Astrocyte (in vitro differentiated cells and primary cell): ENCODE results near the gene FBLN1. TPM values are rescaled to one million over a fixed set of nuclear protein-coding genes. Genes with fewer than 3 reads are reported as not detected.

Source experiments
- DNase-seq: peaks from one replicate; pipeline ENCODE4 v3.0.0-alpha.2; 2010; ENCODE audit warnings: low read depth
- FAIRE-seq: peaks from 2 replicates; lab custom pipeline; 2011; peaks lifted over from hg19 to GRCh38; lab: Jason Lieb, UNC
- H2AFZ ChIP-seq: 2 replicates; pipeline ENCODE4 v1.6.0; 2012; ENCODE audit warnings: low read depth, low read length, inconsistent platforms
- H3K27ac ChIP-seq: 2 replicates; pipeline ENCODE4 v1.5.1; 2011; ENCODE audit warnings: low read depth, low read length, inconsistent platforms
- H3K27me3 ChIP-seq: 2 replicates; pipeline ENCODE4 v1.6.0; 2011; ENCODE audit warnings: low read length, inconsistent platforms; ENCODE audit not compliant: insufficient read depth
- H3K36me3 ChIP-seq: 2 replicates; pipeline ENCODE4 v1.5.1; 2011; ENCODE audit warnings: low read length, inconsistent platforms; ENCODE audit not compliant: insufficient read depth
- H3K4me1 ChIP-seq: 2 replicates; pipeline ENCODE4 v1.5.1; 2011; ENCODE audit warnings: low read length, inconsistent platforms; ENCODE audit not compliant: insufficient read depth
- H3K4me2 ChIP-seq: 2 replicates; pipeline ENCODE4 v1.6.0; 2012; ENCODE audit warnings: low read length, inconsistent platforms
- H3K4me3 ChIP-seq: 2 replicates; pipeline ENCODE4 v1.5.1; 2011; ENCODE audit warnings: low read depth, mild to moderate bottlenecking, low read length, inconsistent platforms; ENCODE audit not compliant: insufficient read depth
- H3K79me2 ChIP-seq: 2 replicates; pipeline ENCODE4 v1.6.0; 2012; ENCODE audit warnings: mild to moderate bottlenecking, low read length, inconsistent platforms; ENCODE audit not compliant: insufficient read depth
- H3K9ac ChIP-seq: 2 replicates; pipeline ENCODE4 v1.6.0; 2012; ENCODE audit warnings: mild to moderate bottlenecking, low read length, inconsistent platforms
- H3K9me3 ChIP-seq: 2 replicates; pipeline ENCODE4 v1.5.1; 2012; ENCODE audit warnings: low read depth, mild to moderate bottlenecking, low read length, inconsistent platforms; ENCODE audit not compliant: insufficient read depth
- H4K20me1 ChIP-seq: 2 replicates; pipeline ENCODE4 v1.6.0; 2012; ENCODE audit warnings: low read length, inconsistent platforms; ENCODE audit not compliant: insufficient read depth
- H3K27ac Mint-ChIP-seq: one replicate; pipeline ENCODE4 v1.8.0; 2021; ENCODE audit warnings: mild to moderate bottlenecking, mixed read lengths; ENCODE audit not compliant: unreplicated experiment
- H3K27me3 Mint-ChIP-seq: one replicate; pipeline ENCODE4 v1.8.0; 2021; ENCODE audit warnings: low read depth, mixed read lengths; ENCODE audit not compliant: unreplicated experiment
- H3K36me3 Mint-ChIP-seq: one replicate; pipeline ENCODE4 v1.8.0; 2021; ENCODE audit warnings: low read depth, mixed read lengths; ENCODE audit not compliant: unreplicated experiment
- H3K4me1 Mint-ChIP-seq: one replicate; pipeline ENCODE4 v1.8.0; 2021; ENCODE audit warnings: low read depth, mixed read lengths; ENCODE audit not compliant: unreplicated experiment
- H3K4me3 Mint-ChIP-seq: one replicate; pipeline ENCODE4 v1.8.0; 2021; ENCODE audit warnings: mild to moderate bottlenecking, moderate library complexity, mixed read lengths; ENCODE audit not compliant: unreplicated experiment
- H3K9me3 Mint-ChIP-seq: one replicate; pipeline ENCODE4 v1.8.0; 2021; ENCODE audit warnings: mild to moderate bottlenecking, mixed read lengths; ENCODE audit not compliant: unreplicated experiment
- CTCF ChIP-seq: IDR thresholded peaks from 2 replicates; pipeline ENCODE4 v1.5.1; 2011; ENCODE audit warnings: low read depth, mild to moderate bottlenecking, inconsistent platforms, low read length, moderate library complexity; ENCODE audit not compliant: insufficient read depth
- EZH2 ChIP-seq: IDR thresholded peaks from 2 replicates; pipeline ENCODE4 v1.6.1; 2012; ENCODE audit warnings: mild to moderate bottlenecking, low read length, inconsistent platforms; ENCODE audit not compliant: insufficient read depth
- total RNA-seq: library from RNA; stranded (reverse); gene quantifications from 2 replicates; pipeline ENCODE4 v1.2.1, GENCODE V29; 2021

Gene FBLN1
- total RNA-seq, 1 donor from 2014 or later = 69.2 TPM

- DNase-seq (no peak), FAIRE-seq (no peak)
- Histone ChIP-seq H3K79me2 (no peaks in the 10 kb centered on the region), H3K36me3 (no peaks in the 10 kb centered on the region), H3K9me3 (no peaks in the 10 kb centered on the region), H3K4me1 (no peaks in the 10 kb centered on the region), H3K9ac (no peak overlapping the region), H4K20me1 (peaks cover 9% of the 10 kb centered on the region), H3K4me2 (no peak overlapping the region), H3K4me3 (no peak overlapping the region), H3K27ac (no peak overlapping the region), H2AFZ (no peak overlapping the region), H3K27me3 (no peaks in the 10 kb centered on the region)
- Mint-ChIP-seq H3K9me3 (no peaks in the 10 kb centered on the region), H3K4me1 (peaks cover 4% of the 10 kb centered on the region), H3K36me3 (peaks cover 2% of the 10 kb centered on the region), H3K4me3 (no peak overlapping the region), H3K27me3 (peaks cover 51% of the 10 kb centered on the region), H3K27ac (no peak overlapping the region)
- TF ChIP-seq CTCF (no peak), EZH2 (no peak)
Observed at GRCh38 chr22:45579306-45579705, 76.6 kb downstream of the FBLN1 start.

GRCh38 chr22:45579806-45580725 is 77.4 kb downstream of the FBLN1 start:
- H3K27ac ChIP-seq = no peak overlapping the region
- H3K4me2 ChIP-seq = no peak overlapping the region
- Mint-ChIP-seq H3K36me3 (peaks cover 2% of the 10 kb centered on the region), H3K4me3 (no peak overlapping the region), H3K9me3 (no peaks in the 10 kb centered on the region), H3K27me3 (peaks cover 50% of the 10 kb centered on the region), H3K4me1 (peaks cover 8% of the 10 kb centered on the region), H3K27ac (peak overlapping the region; percentile 20)
- H3K27me3 ChIP-seq = no peaks in the 10 kb centered on the region
- FAIRE-seq (no peak), DNase-seq (no peak)
- H3K4me1 ChIP-seq = peaks cover 3% of the 10 kb centered on the region
- no peak overlapping the region for H2AFZ ChIP-seq
- H3K4me3 ChIP-seq = no peak overlapping the region
- H3K9me3 ChIP-seq = no peaks in the 10 kb centered on the region
- no peaks in the 10 kb centered on the region for H3K36me3 ChIP-seq
- no peaks in the 10 kb centered on the region for H3K79me2 ChIP-seq
- no peak overlapping the region for H3K9ac ChIP-seq
- TF ChIP-seq EZH2 (no peak), CTCF (no peak)
- H4K20me1 ChIP-seq = peaks cover 9% of the 10 kb centered on the region
